Lower leg skin (tissue), 4 donors: ENCODE results near the gene ITGA11. TPM values are rescaled to one million over a fixed set of nuclear protein-coding genes. Genes with fewer than 3 reads are reported as not detected.

ENCODE experiments used
- DNase-seq, 2 donors: peaks; one replicate each; pipeline ENCODE4 v3.0.0-alpha.2; 2019; ENCODE audit warnings: low spot score in 2 of 2
- H3K4me3 ChIP-seq: fragments of 200-600 bp; sonication (generic); 2 replicates; pipeline ENCODE4 v1.5.1; 2017; ENCODE audit warnings: mild to moderate bottlenecking, low read depth; ENCODE audit not compliant: poor library complexity, severe bottlenecking
- POLR2A ChIP-seq, 2 donors: fragments of 450-650 bp; IDR thresholded peaks; one replicate each; pipeline ENCODE4 v1.6.1; 2016 to 2017; ENCODE audit warnings: antibody characterized with exemption in 2 of 2, mild to moderate bottlenecking in 1 of 2, moderate library complexity in 1 of 2
- WGBS, 2 donors: methylation state at CpG; one replicate each; pipeline ENCODE4 v1.1.5; 2018; 5-methylcytosine and 5-hydroxymethylcytosine counted together
- intact Hi-C: fragments of 100-400 bp; cut with DNase I; formaldehyde crosslinking; loops from one replicate; pipeline ENCODE4 v1.15.0; 2023; ENCODE audit warnings: low total_unique reads
- total RNA-seq, 4 donors: library from RNA; depleted of rRNA; stranded (reverse); fragments of >200 nt; gene quantifications; one replicate each; pipeline ENCODE4 v1.1.0, GENCODE V29; 2016
- TF ChIP-seq, protein P1 (sequence below), 3 donors: fragments of 450-650 bp; IDR thresholded peaks; one replicate each; pipeline ENCODE4 v1.5.1; 2016; ENCODE audit warnings: antibody characterized with exemption in 3 of 3, mild to moderate bottlenecking in 3 of 3, moderate library complexity in 2 of 3

Gene ITGA11
- total RNA-seq, 4 donors from 2014 or later = 0.51 to 3.5 (median 2.0) TPM

GRCh38 chr15:68299436-68299835, 132.5 kb downstream of the ITGA11 start:
- intact Hi-C loops = no loop called here
- WGBS, 2 donors = 27 to 36% methylated on average over 5 of the region's 5 CpGs
- peak in 1 of 2 donors; percentile 15 for DNase-seq
- TF ChIP-seq POLR2A (IDR thresholded peaks at IDR 0.05) = no peak
- TF ChIP-seq, protein P1, sequence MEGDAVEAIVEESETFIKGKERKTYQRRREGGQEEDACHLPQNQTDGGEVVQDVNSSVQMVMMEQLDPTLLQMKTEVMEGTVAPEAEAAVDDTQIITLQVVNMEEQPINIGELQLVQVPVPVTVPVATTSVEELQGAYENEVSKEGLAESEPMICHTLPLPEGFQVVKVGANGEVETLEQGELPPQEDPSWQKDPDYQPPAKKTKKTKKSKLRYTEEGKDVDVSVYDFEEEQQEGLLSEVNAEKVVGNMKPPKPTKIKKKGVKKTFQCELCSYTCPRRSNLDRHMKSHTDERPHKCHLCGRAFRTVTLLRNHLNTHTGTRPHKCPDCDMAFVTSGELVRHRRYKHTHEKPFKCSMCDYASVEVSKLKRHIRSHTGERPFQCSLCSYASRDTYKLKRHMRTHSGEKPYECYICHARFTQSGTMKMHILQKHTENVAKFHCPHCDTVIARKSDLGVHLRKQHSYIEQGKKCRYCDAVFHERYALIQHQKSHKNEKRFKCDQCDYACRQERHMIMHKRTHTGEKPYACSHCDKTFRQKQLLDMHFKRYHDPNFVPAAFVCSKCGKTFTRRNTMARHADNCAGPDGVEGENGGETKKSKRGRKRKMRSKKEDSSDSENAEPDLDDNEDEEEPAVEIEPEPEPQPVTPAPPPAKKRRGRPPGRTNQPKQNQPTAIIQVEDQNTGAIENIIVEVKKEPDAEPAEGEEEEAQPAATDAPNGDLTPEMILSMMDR (IDR thresholded peaks at IDR 0.05) = no peak
- H3K4me3 ChIP-seq = no peak overlapping the region

DNA sequence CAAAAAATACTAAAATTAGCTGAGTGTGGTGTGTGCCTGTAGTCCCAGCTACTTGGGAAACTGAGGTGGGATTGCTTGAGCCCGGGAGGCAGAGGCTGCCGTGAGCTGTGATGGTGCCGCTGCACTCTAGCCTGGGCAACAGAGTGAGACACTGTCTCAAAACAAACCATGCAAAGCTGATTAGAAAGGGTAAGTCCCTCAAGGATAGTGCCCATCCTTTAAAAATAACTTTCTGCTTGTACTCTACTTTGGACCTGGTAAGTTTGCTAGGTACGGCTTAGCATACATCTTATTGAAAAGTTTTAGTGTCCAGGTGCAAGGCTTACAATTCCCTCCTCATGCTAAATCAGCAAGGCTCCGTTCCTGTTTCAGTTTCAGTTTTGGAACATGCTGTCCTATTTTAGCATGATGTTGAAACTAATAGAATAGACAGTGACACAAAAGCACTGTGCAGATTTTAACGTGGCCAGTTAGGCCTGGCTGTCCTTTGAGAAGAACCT, 133.0 kb downstream of the ITGA11 start:
- H3K4me3 ChIP-seq = no peak overlapping the region
- 11 to 24% methylated on average over 6 of the region's 6 CpGs for WGBS, 2 donors
- peak in 1 of 2 donors; percentile 29 for DNase-seq
- TF ChIP-seq, protein P1 (IDR thresholded peaks at IDR 0.05) = no peak
- intact Hi-C loops = no loop called here

DNA sequence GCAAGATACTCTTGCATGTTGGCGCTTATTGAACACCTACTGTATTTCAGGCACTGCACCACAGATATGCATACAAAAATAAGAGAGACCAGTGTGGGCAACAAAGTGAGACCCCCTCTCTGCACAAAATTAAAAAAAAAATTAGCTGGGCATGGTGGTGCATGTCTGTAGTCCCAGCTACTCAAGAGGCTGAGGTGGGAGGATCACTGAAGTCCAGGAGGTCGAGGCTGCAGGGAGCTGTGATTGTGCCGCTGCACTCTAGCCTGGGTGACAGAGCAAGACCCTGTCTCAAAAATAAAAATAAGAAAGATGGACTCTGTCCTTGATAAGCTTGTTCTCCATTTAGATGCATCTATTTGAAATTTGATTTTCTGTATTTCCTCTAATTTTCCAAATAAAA, 133.6 kb downstream of the ITGA11 start:
- H3K4me3 ChIP-seq = no peak overlapping the region
- intact Hi-C loops = no loop called here
- TF ChIP-seq POLR2A (IDR thresholded peaks at IDR 0.05) = no peak
- TF ChIP-seq, protein P1 (IDR thresholded peaks at IDR 0.05) = no peak
- 83 to 88% methylated on average over 3 of the region's 3 CpGs for WGBS, 2 donors
- peak in 1 of 2 donors; percentile 6 for DNase-seq

DNA sequence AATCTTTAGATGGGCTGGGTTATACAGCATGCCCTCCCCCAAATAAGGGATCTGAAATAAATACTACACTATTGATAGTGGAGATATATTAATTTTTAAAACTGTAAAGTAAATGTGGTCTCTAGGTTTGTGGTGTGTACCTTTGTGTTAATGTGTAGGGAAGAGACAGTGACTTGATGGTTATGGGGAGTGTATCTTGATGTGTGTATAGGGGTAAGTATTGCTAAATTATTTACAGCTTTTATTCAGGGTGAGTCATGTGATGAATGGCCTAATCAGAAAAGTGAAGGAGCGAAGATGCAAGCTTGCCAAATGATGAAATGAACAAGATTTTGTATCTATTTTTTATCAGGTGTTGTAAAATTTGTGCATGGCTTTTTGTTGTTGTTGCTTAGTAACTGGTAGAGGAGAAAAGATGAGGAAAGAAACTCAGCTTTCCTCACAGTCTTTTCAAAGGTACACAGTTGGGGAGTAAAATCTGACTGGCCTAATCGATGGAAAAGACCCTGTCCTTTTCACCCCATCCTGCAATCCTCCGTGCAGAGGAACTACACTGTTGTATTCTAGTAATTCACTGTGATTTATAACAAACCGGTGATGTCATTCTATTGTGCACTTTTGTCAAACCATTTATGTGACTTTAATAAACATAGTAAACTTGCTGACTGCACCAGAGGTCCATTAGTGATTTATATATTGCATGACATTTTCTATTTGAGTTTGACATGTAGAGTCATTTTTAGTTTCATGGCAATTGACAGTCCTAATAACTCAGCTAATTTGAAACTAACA, 136.8 kb downstream of the ITGA11 start:
- TF ChIP-seq, protein P1 (IDR thresholded peaks at IDR 0.05) = no peak
- no peak for TF ChIP-seq POLR2A (IDR thresholded peaks at IDR 0.05)
- 58% methylated on average over 4 of the region's 4 CpGs for WGBS, 2 donors
- no peak for DNase-seq
- intact Hi-C loops = no loop called here
- H3K4me3 ChIP-seq = no peak overlapping the region

- H3K4me3 ChIP-seq = no peak overlapping the region
- no peak for DNase-seq
- no peak for TF ChIP-seq POLR2A (IDR thresholded peaks at IDR 0.05)
- TF ChIP-seq, protein P1 (IDR thresholded peaks at IDR 0.05) = no peak
- intact Hi-C loops = no loop called here
These were observed 139.0 kb downstream of the ITGA11 start for GRCh38 chr15:68292967-68293366.
